HG03175 (cell line): ENCODE data around the gene MLH3.

Experiments
- ATAC-seq: cut with Tn5 transposase; IDR thresholded peaks from one replicate; pipeline ENCODE4 v1.9.1; 2021; ENCODE audit warnings: mild to moderate bottlenecking, moderate library complexity; ENCODE audit not compliant: unreplicated experiment

The MLH3 gene

GRCh38 chr14:74988131-74988530 is 63.1 kb downstream of the MLH3 start:
- no peak for ATAC-seq

- ATAC-seq: no peak
These were observed 65.5 kb downstream of the MLH3 start for GRCh38 chr14:74985806-74986205.

GRCh38 chr14:74985028-74985310 is 66.3 kb downstream of the MLH3 start:
- ATAC-seq: no peak

GRCh38 chr14:74984236-74985027 is 66.8 kb downstream of the MLH3 start:
- ATAC-seq: no peak

- ATAC-seq: no peak
These were observed 67.9 kb downstream of the MLH3 start for GRCh38 chr14:74983343-74983742.

- ATAC-seq: no peak
These were observed 68.6 kb downstream of the MLH3 start for GRCh38 chr14:74982661-74983060.

- no peak for ATAC-seq
These were observed 69.4 kb downstream of the MLH3 start for GRCh38 chr14:74981833-74982232.

GRCh38 chr14:74981462-74981782 is 69.8 kb downstream of the MLH3 start:
- no peak for ATAC-seq

- ATAC-seq: no peak
These were observed 70.4 kb downstream of the MLH3 start for GRCh38 chr14:74980731-74981461.

- ATAC-seq: no peak
These were observed 70.9 kb downstream of the MLH3 start for GRCh38 chr14:74980398-74980730.

GRCh38 chr14:74979442-74980397 is 71.5 kb downstream of the MLH3 start:
- no peak for ATAC-seq

GRCh38 chr14:74979029-74979428 is 72.2 kb downstream of the MLH3 start:
- ATAC-seq: no peak

GRCh38 chr14:74978416-74978947 is 72.8 kb downstream of the MLH3 start:
- ATAC-seq: no peak

GRCh38 chr14:74977901-74978385 is 73.3 kb downstream of the MLH3 start:
- ATAC-seq: no peak

- no peak for ATAC-seq
These were observed 73.9 kb downstream of the MLH3 start for GRCh38 chr14:74977164-74977900.

GRCh38 chr14:74976264-74977113 is 74.8 kb downstream of the MLH3 start:
- ATAC-seq: no peak

- no peak for ATAC-seq
These were observed 76.0 kb downstream of the MLH3 start for GRCh38 chr14:74975059-74975810.

GRCh38 chr14:74974364-74975058 is 76.8 kb downstream of the MLH3 start:
- no peak for ATAC-seq
